GM12801 (cell line): Measurements from ENCODE around the gene HIVEP3.

ENCODE experiments used
- CTCF ChIP-seq: IDR thresholded peaks from one replicate; pipeline ENCODE4 v1.5.1; 2011; ENCODE audit warnings: control low read depth; ENCODE audit not compliant: insufficient read length; ENCODE audit errors: extremely low read depth

Gene HIVEP3

GRCh38 chr1:41807390-41807789 lies 111.3 kb downstream of the HIVEP3 start:
- no peak for TF ChIP-seq CTCF

GRCh38 chr1:41806472-41807155 lies 112.1 kb downstream of the HIVEP3 start:
- no peak for TF ChIP-seq CTCF

DNA sequence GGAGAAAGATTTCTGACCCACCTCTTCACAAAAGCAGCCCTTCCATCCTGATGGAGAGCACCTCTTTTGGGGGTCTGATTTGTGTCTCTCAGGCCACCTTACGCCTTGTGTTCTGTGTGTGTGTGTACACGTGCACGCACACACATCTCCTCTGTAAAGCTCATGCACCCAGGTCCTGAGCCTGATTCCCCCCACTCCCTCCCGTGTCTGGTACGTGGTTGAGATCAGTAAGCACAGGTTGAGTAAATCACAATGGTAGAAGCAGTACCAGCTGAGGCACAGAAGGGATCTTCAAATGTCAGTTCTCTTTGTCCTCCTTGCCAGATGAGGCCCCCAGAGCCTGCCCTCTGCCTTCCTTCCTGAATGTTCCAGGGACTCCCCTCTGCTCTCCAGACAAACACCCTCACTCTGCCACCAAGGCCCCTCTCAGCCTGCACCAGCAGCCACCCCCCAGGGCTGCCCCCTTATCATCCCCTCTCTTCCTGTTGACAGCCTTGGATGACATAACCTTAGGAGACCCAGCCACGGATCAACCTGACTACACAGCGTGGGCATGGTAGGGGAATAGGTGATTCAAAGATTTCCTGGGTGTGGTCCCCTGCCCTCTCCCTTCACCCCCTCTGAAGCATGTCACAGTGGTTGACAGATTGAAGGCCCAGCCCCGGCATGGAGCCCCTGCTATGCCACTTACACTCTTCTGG lies 112.8 kb downstream of the HIVEP3 start:
- no peak for TF ChIP-seq CTCF

GRCh38 chr1:41804176-41804575 lies 114.5 kb downstream of the HIVEP3 start:
- TF ChIP-seq CTCF, result no peak

GRCh38 chr1:41803656-41804055 lies 115.1 kb downstream of the HIVEP3 start:
- TF ChIP-seq CTCF, result no peak

DNA sequence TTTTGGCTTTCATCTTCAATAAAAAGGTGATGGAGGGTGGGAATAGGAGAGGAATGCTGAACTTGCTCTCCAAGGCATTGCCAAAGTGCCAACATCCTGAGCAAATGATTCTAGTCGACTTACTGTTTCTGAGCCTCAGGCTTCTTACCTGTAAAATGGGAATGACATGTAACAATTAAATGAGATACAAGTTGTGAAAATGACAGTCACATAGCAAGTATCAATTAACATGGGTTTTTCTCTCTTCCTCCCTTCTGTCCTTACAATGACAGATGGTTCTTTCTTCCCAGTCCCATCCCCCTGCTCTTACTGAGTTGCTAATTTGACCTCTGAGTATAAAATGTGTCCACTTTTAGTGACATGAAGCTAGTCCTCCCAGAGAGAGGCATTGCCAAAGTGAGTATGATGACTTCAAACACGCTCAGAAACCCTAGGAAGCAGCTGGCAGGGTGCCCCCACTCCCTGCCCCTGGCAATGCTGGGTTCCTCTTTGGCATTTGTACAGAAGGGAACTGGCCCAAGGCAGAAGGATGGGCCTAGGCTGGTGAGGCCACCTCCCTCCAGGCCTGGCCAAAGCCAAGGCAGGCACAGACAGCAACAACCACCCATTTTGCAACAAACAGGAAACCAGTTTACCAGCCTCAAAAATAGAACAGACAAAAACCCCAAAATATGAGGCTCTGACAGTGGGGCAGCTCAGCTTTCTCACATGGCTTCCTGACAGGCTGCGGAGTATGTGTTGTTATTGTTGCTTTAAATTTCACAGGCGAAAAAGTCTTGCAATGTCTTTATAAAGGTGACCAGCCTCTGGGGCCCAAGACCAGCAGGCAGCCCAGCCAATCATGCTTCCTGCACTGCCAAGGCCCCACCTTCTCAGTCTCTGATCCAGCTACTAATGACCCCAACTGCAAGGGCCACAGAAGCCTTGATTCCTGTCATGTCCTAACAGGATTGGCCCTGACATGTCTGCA lies 115.9 kb downstream of the HIVEP3 start:
- TF ChIP-seq CTCF, result no peak

DNA sequence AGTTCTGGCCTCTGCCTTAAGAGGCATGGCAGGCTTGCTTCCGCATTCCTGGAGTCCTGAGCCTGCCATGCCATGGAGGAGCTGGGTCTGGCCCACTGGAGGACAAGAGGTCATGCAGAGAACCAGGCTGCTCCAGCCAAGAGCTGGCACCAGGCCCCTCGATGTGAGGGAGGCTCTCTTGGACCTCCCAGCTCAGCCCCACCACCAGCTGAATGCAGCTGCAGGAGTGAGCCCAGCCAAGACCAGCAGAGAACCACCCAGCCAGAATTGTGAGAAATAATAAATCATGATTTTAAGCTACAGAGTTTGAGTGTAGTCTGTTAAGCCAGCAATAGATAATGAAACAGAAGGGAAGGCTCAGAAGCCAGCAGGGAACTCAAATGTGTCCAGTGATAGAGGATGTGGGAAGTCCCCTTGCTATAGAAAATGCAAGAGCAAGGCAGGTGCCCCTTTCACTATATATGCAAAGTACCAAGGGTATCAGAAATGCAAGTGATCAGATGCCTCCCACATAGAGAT lies 118.4 kb downstream of the HIVEP3 start:
- no peak for TF ChIP-seq CTCF
